H1 (cell line): ENCODE measurements around the gene PPP4R1. TPM values are rescaled to one million over a fixed set of nuclear protein-coding genes. Genes with fewer than 3 reads are reported as not detected.
"Not testable (repeated sequence)": the region's sequence is repeated elsewhere in the genome, so short reads cannot be mapped to it uniquely, and the experiment has no call there.

ENCODE experiments used
- CTCF ChIA-PET: fragments of 300-600 bp; sonication (Branson Sonifier 250); formaldehyde crosslinking; loops from one replicate; lab custom pipeline; 2021; ENCODE audit not compliant: partially characterized antibody; lab: Charles Lee
- POLR2A ChIA-PET: fragments of 300-600 bp; sonication (Branson Sonifier 250); formaldehyde crosslinking; loops from one replicate; lab custom pipeline; 2021; ENCODE audit warnings: inconsistent platforms; ENCODE audit not compliant: partially characterized antibody; lab: Charles Lee
- DNase-seq, 2 experiments: peaks; one replicate each; pipeline versions ENCODE4 v3.0.0 to v3.0.0-alpha.2; 2010 to 2022; ENCODE audit warnings: low spot score in 2 of 2, low read depth in 1 of 2, mixed read lengths in 1 of 2
- FAIRE-seq: peaks from 2 replicates; lab custom pipeline; 2011; peaks lifted over from hg19 to GRCh38; lab: Jason Lieb, UNC
- H2AFZ ChIP-seq: 2 replicates; pipeline ENCODE4 v1.8.1; 2012; ENCODE audit warnings: low read length, inconsistent platforms
- H2AK5ac ChIP-seq: 2 replicates; pipeline ENCODE4 v1.6.1; 2013; ENCODE audit warnings: low read depth, low read length
- H2BK120ac ChIP-seq: replicated peaks from 2 replicates; pipeline ENCODE3; 2013; ENCODE audit warnings: low read depth, low read length, inconsistent platforms
- H2BK12ac ChIP-seq: 2 replicates; pipeline ENCODE4 v1.6.1; 2013; ENCODE audit warnings: low read depth, low read length
- H2BK15ac ChIP-seq: 2 replicates; pipeline ENCODE4 v1.6.1; 2013; ENCODE audit warnings: low read length
- H2BK20ac ChIP-seq: 2 replicates; pipeline ENCODE4 v1.6.1; 2013; ENCODE audit warnings: low read length
- H2BK5ac ChIP-seq: 2 replicates; pipeline ENCODE4 v1.6.1; 2013; ENCODE audit warnings: low read depth, low read length
- H3K14ac ChIP-seq: 2 replicates; pipeline ENCODE4 v1.6.1; 2013; ENCODE audit warnings: inconsistent platforms; ENCODE audit not compliant: insufficient read length
- H3K18ac ChIP-seq: 2 replicates; pipeline ENCODE4 v1.6.1; 2013; ENCODE audit warnings: low read length; ENCODE audit errors: extremely low read depth
- H3K23ac ChIP-seq: 2 replicates; pipeline ENCODE4 v1.6.1; 2013; ENCODE audit warnings: inconsistent platforms; ENCODE audit not compliant: insufficient read length
- H3K23me2 ChIP-seq: 2 replicates; pipeline ENCODE4 v1.6.1; 2013; ENCODE audit warnings: low read depth, low read length
- H3K27ac ChIP-seq: 2 replicates; pipeline ENCODE4 v1.6.1; 2011; ENCODE audit warnings: low read depth, low read length, inconsistent platforms
- H3K27me3 ChIP-seq, 4 experiments: replicated peaks in 1 of 4; 1 replicate in 1 of 4; 2 replicates in 3 of 4; pipeline versions ENCODE4 v1.6.1 to v1.8.1; 2011 to 2013; ENCODE audit warnings: low read length in 3 of 4, mild to moderate bottlenecking in 3 of 4, inconsistent platforms in 2 of 4, mixed read lengths in 2 of 4, moderate library complexity in 1 of 4; ENCODE audit not compliant: control insufficient read depth in 3 of 4, insufficient read depth in 3 of 4; ENCODE audit errors: extremely low read depth in 1 of 4
- H3K36me3 ChIP-seq, 4 experiments: 2 replicates each; pipeline versions ENCODE4 v1.6.1 to v1.8.1; 2011 to 2013; ENCODE audit warnings: mild to moderate bottlenecking in 4 of 4, low read length in 3 of 4, moderate library complexity in 2 of 4, control low read depth in 1 of 4, inconsistent platforms in 1 of 4; ENCODE audit not compliant: insufficient read depth in 4 of 4, control insufficient read depth in 2 of 4
- H3K4ac ChIP-seq: replicated peaks from 2 replicates; pipeline ENCODE3; 2013; ENCODE audit warnings: low read length, low read depth, mixed read lengths, inconsistent platforms; ENCODE audit not compliant: insufficient read length
- H3K4me1 ChIP-seq, 4 experiments: replicated peaks in 1 of 4; 1 replicate in 1 of 4; 2 replicates in 3 of 4; pipeline versions ENCODE4 v1.6.1 to v1.8.1; 2011 to 2013; ENCODE audit warnings: low read length in 3 of 4, inconsistent platforms in 2 of 4, mixed read lengths in 1 of 4; ENCODE audit not compliant: insufficient read depth in 4 of 4, control insufficient read depth in 3 of 4
- H3K4me2 ChIP-seq, 2 experiments: 2 replicates each; pipeline versions ENCODE4 v1.6.1 to v1.8.1; 2011 to 2013; ENCODE audit warnings: low read depth in 2 of 2, low read length in 2 of 2, control low read depth in 1 of 2, inconsistent platforms in 1 of 2, mild to moderate bottlenecking in 1 of 2; ENCODE audit not compliant: insufficient read depth in 1 of 2
- H3K4me3 ChIP-seq, 4 experiments: fragments of 200-600, 300-600 bp in 1 of 4; sonication (generic), shearing (Covaris generic), sonication (Bioruptor Twin) in 1 of 4; 2 replicates each; pipeline versions ENCODE4 v1.5.1 to v1.8.1; 2011 to 2016; ENCODE audit warnings: low read length in 4 of 4, low read depth in 3 of 4, control low read depth in 2 of 4, inconsistent platforms in 2 of 4, mild to moderate bottlenecking in 2 of 4, mixed read lengths in 1 of 4, moderate library complexity in 1 of 4; ENCODE audit not compliant: insufficient read depth in 2 of 4; ENCODE audit errors: extremely low read depth in 1 of 4
- H3K56ac ChIP-seq: replicated peaks from 2 replicates; pipeline ENCODE3; 2013; ENCODE audit warnings: low read depth, mild to moderate bottlenecking, mixed read lengths, low read length, inconsistent platforms; ENCODE audit not compliant: insufficient read length
- H3K79me1 ChIP-seq: 2 replicates; pipeline ENCODE4 v1.6.1; 2013; ENCODE audit warnings: low read depth, low read length, control low read depth
- H3K79me2 ChIP-seq, 2 experiments: 2 replicates each; pipeline versions ENCODE4 v1.6.1 to v1.8.1; 2012 to 2013; ENCODE audit warnings: low read length in 2 of 2, mild to moderate bottlenecking in 2 of 2, inconsistent platforms in 1 of 2; ENCODE audit not compliant: insufficient read depth in 2 of 2, control insufficient read depth in 1 of 2
- H3K9ac ChIP-seq, 4 experiments: replicated peaks in 1 of 4; 1 replicate in 1 of 4; 2 replicates in 3 of 4; pipeline versions ENCODE4 v1.6.1 to v1.8.1; 2011 to 2013; ENCODE audit warnings: low read depth in 3 of 4, low read length in 3 of 4, control low read depth in 2 of 4, mild to moderate bottlenecking in 2 of 4, moderate library complexity in 2 of 4, inconsistent platforms in 1 of 4; ENCODE audit errors: extremely low read depth in 1 of 4
- H3K9me3 ChIP-seq, 2 experiments: 2 replicates each; pipeline versions ENCODE4 v1.6.1 to v1.8.1; 2012 to 2013; ENCODE audit warnings: mild to moderate bottlenecking in 2 of 2, moderate library complexity in 2 of 2, control low read depth in 1 of 2, inconsistent platforms in 1 of 2, low read depth in 1 of 2, low read length in 1 of 2, mixed read lengths in 1 of 2; ENCODE audit not compliant: insufficient read depth in 2 of 2
- H4K20me1 ChIP-seq, 2 experiments: replicated peaks in 1 of 2; 2 replicates each; pipeline versions ENCODE3 to v1.8.1; 2011 to 2013; ENCODE audit warnings: inconsistent platforms in 2 of 2, low read length in 2 of 2, mild to moderate bottlenecking in 1 of 2; ENCODE audit not compliant: insufficient read depth in 2 of 2, control insufficient read depth in 1 of 2
- H4K5ac ChIP-seq: 2 replicates; pipeline ENCODE4 v1.6.1; 2013; ENCODE audit warnings: low read length, low read depth, mixed read lengths, inconsistent platforms; ENCODE audit not compliant: insufficient read length
- H4K8ac ChIP-seq: 2 replicates; pipeline ENCODE4 v1.8.0; 2013; ENCODE audit warnings: mild to moderate bottlenecking, moderate library complexity, low read length, inconsistent platforms; ENCODE audit not compliant: insufficient read depth; ENCODE audit errors: extremely low read depth
- H4K91ac ChIP-seq: replicated peaks from 2 replicates; pipeline ENCODE3; 2013; ENCODE audit warnings: low read length, mixed read lengths, inconsistent platforms; ENCODE audit not compliant: insufficient read length
- WGBS, 2 experiments: shearing (Covaris generic) in 1 of 2; methylation state at CpG; one replicate each; pipeline versions ENCODE4 v1.1.6 to v1.1.7; 2013 to 2015; ENCODE audit warnings: low lambda C conversion rate in 2 of 2, mixed read lengths in 2 of 2, inconsistent platforms in 1 of 2, low coverage in 1 of 2, missing lambda C conversion rate in 1 of 2; ENCODE audit not compliant: insufficient replicate concordance in 2 of 2, insufficient coverage in 1 of 2, insufficient read length in 1 of 2; ENCODE audit errors: extremely low coverage in 1 of 2, missing lambda C conversion rate in 1 of 2; 5-methylcytosine and 5-hydroxymethylcytosine counted together
- polyA plus RNA-seq, 7 experiments: library from polyadenylated mRNA; depleted of rRNA in 3 of 7; stranded (reverse) in 5 of 7; unstranded in 2 of 7; fragments of >200 nt in 5 of 7; fragments of 200-250 nt in 2 of 7; gene quantifications; 1 replicate in 5 of 7; 2 replicates in 1 of 7; 4 replicates in 1 of 7; pipeline versions ENCODE4 v1.2.1 to v1.2.3, GENCODE V29; 2011 to 2013; ENCODE audit warnings: missing spikeins in 2 of 7, mixed read lengths in 2 of 7
- total RNA-seq: library from RNA; stranded (reverse); fragmentation: NEBNext Ultra II Directional; extraction: Animal tissue kit (Norgen Biotek cat#: 25700); gene quantifications from 2 replicates; pipeline ENCODE4 v1.2.1, GENCODE V29; 2021

PPP4R1 gene
- total and polyA plus RNA-seq, 2 of the 8 experiments (the other 6 are each of a cell fraction or from before 2014, with no cell fraction given) = 67.4 to 96.1 TPM

DNA sequence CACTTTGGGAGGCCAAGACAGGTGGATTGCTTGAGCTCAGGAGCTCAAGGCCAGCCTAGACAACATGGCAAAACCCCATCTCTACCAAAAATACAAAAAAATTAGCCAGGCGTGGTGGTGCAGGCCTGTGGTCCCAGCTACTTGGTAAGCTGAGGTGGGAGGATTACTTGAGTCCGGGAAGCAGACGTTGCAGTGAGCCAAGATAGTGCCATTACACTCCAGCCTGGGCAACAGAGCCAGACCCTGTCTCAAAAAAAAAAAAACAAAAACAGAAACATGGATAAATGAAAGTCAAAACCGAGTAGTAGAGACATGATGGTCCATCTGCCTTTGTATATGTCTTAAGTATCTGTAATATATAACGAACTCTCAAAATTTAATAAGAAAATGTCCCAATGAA lies 7.2 kb downstream of the PPP4R1 start:
- H2BK12ac ChIP-seq, H3K23me2 ChIP-seq, H2AK5ac ChIP-seq, H3K27me3 ChIP-seq, H2BK15ac ChIP-seq, H3K4me2 ChIP-seq, H3K9ac ChIP-seq, H3K36me3 ChIP-seq, FAIRE-seq, H3K79me1 ChIP-seq, H2AFZ ChIP-seq, POLR2A ChIA-PET, H3K4ac ChIP-seq, H4K91ac ChIP-seq, H2BK20ac ChIP-seq, DNase-seq, H3K27ac ChIP-seq, H3K4me1 ChIP-seq, H4K20me1 ChIP-seq, H3K4me3 ChIP-seq, H4K5ac ChIP-seq, H3K9me3 ChIP-seq, H3K14ac ChIP-seq, H2BK120ac ChIP-seq, H3K23ac ChIP-seq, H2BK5ac ChIP-seq, H3K56ac ChIP-seq, H3K18ac ChIP-seq, H4K8ac ChIP-seq: not testable (repeated sequence)
- H3K79me2 ChIP-seq = peaks cover 11 to 93% of the 10 kb centered on the region in 2 experiments
- WGBS, 2 experiments = 88% methylated on average over 4 of the region's 5 CpGs; no CpG with 5 or more reads in 1 of the 2 experiments
- CTCF ChIA-PET = interaction anchor here (0.8 to 0.9 kb wide), 2 partner anchors 15 to 32 kb away, joined by 3 to 4 read pairs; no protein-coding TSS in a partner anchor
